HG03095 (cell line): ENCODE results near the gene FGD5.
"Not testable (repeated sequence)": the region's sequence is repeated elsewhere in the genome, so short reads cannot be mapped to it uniquely, and the experiment has no call there.

Experiments used
- ATAC-seq: cut with Tn5 transposase; IDR thresholded peaks from one replicate; pipeline ENCODE4 v1.9.1; 2021; ENCODE audit warnings: moderate library complexity; ENCODE audit not compliant: unreplicated experiment

FGD5 gene

GRCh38 chr3:14805961-14806537 is 12.7 kb upstream of the FGD5 start:
- ATAC-seq: no peak

- ATAC-seq: no peak
Observed at GRCh38 chr3:14806641-14807263, 12.0 kb upstream of the FGD5 start.

- no peak for ATAC-seq
Observed at GRCh38 chr3:14808025-14808424, 10.7 kb upstream of the FGD5 start.

- ATAC-seq: no peak
Observed at GRCh38 chr3:14808502-14809266, 10.1 kb upstream of the FGD5 start.

GRCh38 chr3:14809611-14810010 is 9.2 kb upstream of the FGD5 start:
- ATAC-seq: not testable (repeated sequence)

GRCh38 chr3:14810070-14810791 is 8.5 kb upstream of the FGD5 start:
- ATAC-seq: no peak

- no peak for ATAC-seq
Observed at GRCh38 chr3:14810801-14811661, 7.7 kb upstream of the FGD5 start.

- ATAC-seq: no peak
Observed at GRCh38 chr3:14811684-14812083, 7.1 kb upstream of the FGD5 start.

- ATAC-seq: no peak
Observed at GRCh38 chr3:14812196-14812790, 6.5 kb upstream of the FGD5 start.

- ATAC-seq: no peak
Observed at GRCh38 chr3:14814411-14814871, 4.3 kb upstream of the FGD5 start.

- no peak for ATAC-seq
Observed at GRCh38 chr3:14816359-14816758, 2.4 kb upstream of the FGD5 start.

GRCh38 chr3:14819671-14820070 is 909 bp downstream of the FGD5 start:
- no peak for ATAC-seq

GRCh38 chr3:14820156-14820555 is 1.4 kb downstream of the FGD5 start:
- ATAC-seq: no peak

GRCh38 chr3:14821151-14821550 is 2.4 kb downstream of the FGD5 start:
- ATAC-seq: no peak

GRCh38 chr3:14822134-14822533 is 3.4 kb downstream of the FGD5 start:
- ATAC-seq: no peak

GRCh38 chr3:14822670-14823390 is 4.1 kb downstream of the FGD5 start:
- no peak for ATAC-seq

- no peak for ATAC-seq
Observed at GRCh38 chr3:14823393-14823792, 4.6 kb downstream of the FGD5 start.

- ATAC-seq: no peak
Observed at GRCh38 chr3:14823910-14824629, 5.3 kb downstream of the FGD5 start.

GRCh38 chr3:14824646-14825045 is 5.9 kb downstream of the FGD5 start:
- ATAC-seq: no peak
